K562 (cell line): Measurements from ENCODE around the gene KCNAB1. TPM values are rescaled to one million over a fixed set of nuclear protein-coding genes. Genes with fewer than 3 reads are reported as not detected.

Source experiments
- BACH1 ChIP-seq: fragments of 200-800 bp; sonication (Bioruptor generic); IDR thresholded peaks from 2 replicates; pipeline ENCODE4 v1.6.1; 2016; ENCODE audit warnings: missing genetic modification characterization, missing compliant biosample characterization
- CHD2 ChIP-seq: IDR thresholded peaks from 2 replicates; pipeline ENCODE4 v1.6.1; 2011; ENCODE audit warnings: low read depth, low read length
- DPF2 ChIP-seq: fragments of 450-650 bp; IDR thresholded peaks from 2 replicates; pipeline ENCODE4 v1.6.1; 2016
- GMEB1 ChIP-seq: fragments of 250-450 bp; sonication (Bioruptor Pico); IDR thresholded peaks from 2 replicates; pipeline ENCODE4 v1.4.0; 2020; ENCODE audit warnings: mild to moderate bottlenecking
- HINFP ChIP-seq: fragments of 450-650 bp; conservative IDR thresholded peaks from 2 replicates; pipeline ENCODE4 v1.6.1; 2016; ENCODE audit warnings: missing genetic modification characterization, low read depth, mild to moderate bottlenecking, control low read depth, missing compliant biosample characterization
- KDM2B ChIP-seq: fragments of 250-450 bp; sonication (Bioruptor Pico); IDR thresholded peaks from 2 replicates; pipeline ENCODE4 v1.8.0; 2021; ENCODE audit warnings: mild to moderate bottlenecking, moderate library complexity
- KDM5B ChIP-seq: fragments of 200-600 bp; sonication (generic); IDR thresholded peaks from 2 replicates; pipeline ENCODE4 v1.6.1; 2012; ENCODE audit warnings: low read depth, mild to moderate bottlenecking, moderate library complexity, low read length, control low read depth, inconsistent platforms; ENCODE audit not compliant: insufficient replicate concordance
- KLF6 ChIP-seq: fragments of 250-450 bp; sonication (Bioruptor Pico); IDR thresholded peaks from 2 replicates; pipeline ENCODE4 v1.4.0; 2020; ENCODE audit warnings: mild to moderate bottlenecking, moderate library complexity, borderline replicate concordance
- MTA2 ChIP-seq: fragments of 450-650 bp; IDR thresholded peaks from 2 replicates; pipeline ENCODE4 v1.6.1; 2016; ENCODE audit warnings: low read depth
- NELFE ChIP-seq: IDR thresholded peaks from 2 replicates; pipeline ENCODE4 v1.6.1; 2011; ENCODE audit warnings: mild to moderate bottlenecking; ENCODE audit not compliant: insufficient read depth, insufficient read length
- PHB2 ChIP-seq: fragments of 450-650 bp; IDR thresholded peaks from 2 replicates; pipeline ENCODE4 v1.6.1; 2017; ENCODE audit warnings: low read depth
- PPARD ChIP-seq: fragments of 250-450 bp; sonication (Bioruptor Pico); IDR thresholded peaks from 2 replicates; pipeline ENCODE4 v1.8.0; 2022; ENCODE audit warnings: inconsistent platforms, mild to moderate bottlenecking, moderate library complexity
- PTBP1 ChIP-seq: fragments of 200-400 bp; formaldehyde crosslinking; IDR thresholded peaks from 2 replicates; pipeline ENCODE4 v1.6.1; 2017; ENCODE audit warnings: low read depth, low read length
- TAL1 ChIP-seq: fragments of 450-650 bp; IDR thresholded peaks from 2 replicates; pipeline ENCODE4 v1.6.1; 2016; ENCODE audit warnings: mild to moderate bottlenecking
- TCF7 ChIP-seq: sonication (generic); IDR thresholded peaks from 2 replicates; pipeline ENCODE4 v1.6.1; 2016; ENCODE audit warnings: antibody characterized with exemption, borderline replicate concordance
- ZBTB1 ChIP-seq: sonication (generic); formaldehyde crosslinking; IDR thresholded peaks from 2 replicates; pipeline ENCODE4 v1.8.1; 2023; ENCODE audit warnings: missing genetic modification reagents, low read depth, mild to moderate bottlenecking, borderline replicate concordance
- ZFP36 ChIP-seq: fragments of 150-350 bp; IDR thresholded peaks from 2 replicates; pipeline ENCODE4 v1.6.1; 2018; ENCODE audit warnings: low read length, low read depth; ENCODE audit not compliant: partially characterized antibody
- ZNF175 ChIP-seq: fragments of 200-800 bp; sonication (Bioruptor generic); IDR thresholded peaks from 2 replicates; pipeline ENCODE4 v1.6.1; 2016; ENCODE audit warnings: low read depth, mild to moderate bottlenecking, missing genetic modification characterization, missing compliant biosample characterization
- ZNF224 ChIP-seq: sonication (generic); formaldehyde crosslinking; IDR thresholded peaks from 2 replicates; pipeline ENCODE4 v1.8.0; 2022; ENCODE audit warnings: mild to moderate bottlenecking, missing genetic modification reagents
- polyA plus RNA-seq, 8 experiments: library from polyadenylated mRNA; depleted of rRNA in 4 of 8; stranded (reverse) in 5 of 8; unstranded in 3 of 8; fragments of >200 nt; fragmentation: Nextera tagmentation in 2 of 8; fragmentation: Illumina TruSeq in 1 of 8; extraction: Ambion mirVana in 2 of 8; extraction: Trizol in 1 of 8; gene quantifications; 2 replicates each; pipeline versions ENCODE4 v1.2.1 to v1.2.3, GENCODE V29; 2011 to 2014; ENCODE audit warnings: inconsistent platforms in 1 of 8, missing spikeins in 1 of 8
- total RNA-seq, 7 experiments: library from RNA; depleted of rRNA in 6 of 7; stranded (reverse); fragments of >200 nt in 6 of 7; fragmentation: Illumina TruSeq in 2 of 7; extraction: Trizol in 2 of 7; gene quantifications; 2 replicates each; pipeline versions ENCODE4 v1.2.1 to v1.2.3, GENCODE V29; 2011 to 2021; ENCODE audit warnings: low replicate concordance in 1 of 7
- TF ChIP-seq, protein P1 (sequence below): sonication (generic); formaldehyde crosslinking; IDR thresholded peaks from 2 replicates; pipeline ENCODE4 v1.8.0; 2022; ENCODE audit warnings: mild to moderate bottlenecking, missing genetic modification reagents
- TF ChIP-seq, protein P2 (sequence below), 2 experiments: fragments of 200-800 bp in 1 of 2; sonication (Bioruptor generic) in 1 of 2; sonication (generic) in 1 of 2; formaldehyde crosslinking in 1 of 2; IDR thresholded peaks in 1 of 2; conservative IDR thresholded peaks in 1 of 2; 2 replicates each; pipeline versions ENCODE4 v1.5.0 to v1.6.1; 2016 to 2020; ENCODE audit warnings: missing compliant biosample characterization in 1 of 2, missing genetic modification characterization in 1 of 2, missing genetic modification reagents in 1 of 2

KCNAB1 gene
- total and polyA plus RNA-seq, 9 of the 15 experiments (the other 6 are each of a cell fraction or from before 2014, with no cell fraction given): 0.14 to 1.2 (median 0.51) TPM

DNA sequence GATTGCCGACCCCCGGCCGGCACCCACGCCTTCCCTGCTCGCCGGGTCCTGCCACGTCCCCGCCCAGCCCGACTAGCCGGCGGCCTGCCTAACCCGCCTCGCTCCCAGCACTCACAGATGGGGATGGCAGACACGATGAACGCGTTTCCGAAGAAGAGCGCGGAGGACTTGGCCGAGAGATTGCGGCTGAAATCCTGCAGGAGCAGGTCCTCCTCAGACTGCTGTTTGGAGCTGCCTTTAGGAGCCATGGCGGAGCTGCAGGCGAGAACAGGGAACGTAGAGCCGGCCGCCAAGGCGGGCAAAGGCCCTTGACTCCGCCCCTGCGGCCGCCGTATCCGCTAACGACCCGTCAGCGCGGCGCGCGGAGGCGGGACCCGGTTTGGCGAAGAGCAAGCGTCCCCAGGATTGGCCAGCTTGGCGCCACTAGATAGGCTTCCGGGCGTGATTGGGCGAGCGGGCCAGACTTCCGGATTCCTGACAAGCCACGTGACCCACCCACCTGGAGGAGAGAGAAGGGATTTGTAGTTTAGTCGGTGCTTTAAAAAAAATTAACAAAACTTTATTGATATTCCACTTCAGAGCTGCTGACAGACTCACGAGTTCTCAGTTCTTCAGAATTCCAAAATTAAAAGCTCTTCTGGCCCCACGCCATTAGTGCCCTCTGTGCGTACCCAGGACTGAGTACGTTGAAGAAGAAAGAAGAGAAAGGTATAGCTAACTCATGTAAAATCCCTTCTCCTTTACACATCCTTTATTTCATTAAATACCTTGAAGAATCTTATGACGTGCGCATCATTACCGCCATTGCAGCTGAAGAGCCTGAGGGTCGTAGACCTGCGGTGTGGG is 434.7 kb downstream of the KCNAB1 start, which contains the start of gene SSR3 (continued):
- TF ChIP-seq GMEB1 (peak; percentile 91), TAL1 (no peak), PPARD (CRISPR knock-in tag) (no peak), MTA2 (no peak), ZNF224 (CRISPR knock-in tag) (no peak), DPF2 (peak; percentile 15; the same call in 1 of the 2 replicates), PHB2 (no peak), KLF6 (CRISPR knock-in tag) (no peak), ZBTB1 (CRISPR knock-in tag) (no peak; the same call in 1 of the 2 replicates), PTBP1 (no peak), KDM5B (peak; percentile 89), ZFP36 (no peak), BACH1 (tag) (0 out of 2 replicates have a peak, but pooled peaks have one; percentile 24), CHD2 (peak; percentile 75), ZNF175 (CRISPR knock-in tag) (peak; percentile 71; the same call in 1 of the 2 replicates), NELFE (no peak), HINFP (tag) (peak; percentile 52; the same call in 1 of the 2 replicates), KDM2B (CRISPR knock-in tag) (no peak), TCF7 (no peak)
- TF ChIP-seq, protein P1, sequence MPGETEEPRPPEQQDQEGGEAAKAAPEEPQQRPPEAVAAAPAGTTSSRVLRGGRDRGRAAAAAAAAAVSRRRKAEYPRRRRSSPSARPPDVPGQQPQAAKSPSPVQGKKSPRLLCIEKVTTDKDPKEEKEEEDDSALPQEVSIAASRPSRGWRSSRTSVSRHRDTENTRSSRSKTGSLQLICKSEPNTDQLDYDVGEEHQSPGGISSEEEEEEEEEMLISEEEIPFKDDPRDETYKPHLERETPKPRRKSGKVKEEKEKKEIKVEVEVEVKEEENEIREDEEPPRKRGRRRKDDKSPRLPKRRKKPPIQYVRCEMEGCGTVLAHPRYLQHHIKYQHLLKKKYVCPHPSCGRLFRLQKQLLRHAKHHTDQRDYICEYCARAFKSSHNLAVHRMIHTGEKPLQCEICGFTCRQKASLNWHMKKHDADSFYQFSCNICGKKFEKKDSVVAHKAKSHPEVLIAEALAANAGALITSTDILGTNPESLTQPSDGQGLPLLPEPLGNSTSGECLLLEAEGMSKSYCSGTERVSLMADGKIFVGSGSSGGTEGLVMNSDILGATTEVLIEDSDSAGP (CRISPR knock-in tag): no peak
- TF ChIP-seq, protein P2, sequence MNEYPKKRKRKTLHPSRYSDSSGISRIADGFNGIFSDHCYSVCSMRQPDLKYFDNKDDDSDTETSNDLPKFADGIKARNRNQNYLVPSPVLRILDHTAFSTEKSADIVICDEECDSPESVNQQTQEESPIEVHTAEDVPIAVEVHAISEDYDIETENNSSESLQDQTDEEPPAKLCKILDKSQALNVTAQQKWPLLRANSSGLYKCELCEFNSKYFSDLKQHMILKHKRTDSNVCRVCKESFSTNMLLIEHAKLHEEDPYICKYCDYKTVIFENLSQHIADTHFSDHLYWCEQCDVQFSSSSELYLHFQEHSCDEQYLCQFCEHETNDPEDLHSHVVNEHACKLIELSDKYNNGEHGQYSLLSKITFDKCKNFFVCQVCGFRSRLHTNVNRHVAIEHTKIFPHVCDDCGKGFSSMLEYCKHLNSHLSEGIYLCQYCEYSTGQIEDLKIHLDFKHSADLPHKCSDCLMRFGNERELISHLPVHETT (CRISPR knock-in tag; conservative IDR thresholded peaks at IDR 0.05 in 1 of 2, IDR thresholded peaks at IDR 0.05 in 1 of 2): peak in 1 of 2 experiments; percentile 42; a peak in 1 of 4 replicates
